HEK293 (cell line): ENCODE measurements around the gene ASXL1.

Source experiments
- CTCF ChIA-PET: fragments of 350-600 bp; formaldehyde crosslinking; extraction: SDS; loops from one replicate; lab custom pipeline; 2021; ENCODE audit warnings: antibody characterized with exemption; lab: Yijun Ruan, JAX
- POLR2A ChIA-PET: fragments of 300-600 bp; formaldehyde crosslinking; extraction: SDS; loops from one replicate; lab custom pipeline; 2020; ENCODE audit warnings: antibody characterized with exemption, inconsistent platforms; lab: Yijun Ruan, JAX
- H3K27ac ChIP-seq: fragments of 200-500 bp; sonication (Bioruptor generic); 2 replicates; pipeline ENCODE4 v1.5.1; 2014; ENCODE audit warnings: low read depth, low read length, control low read depth, inconsistent platforms; ENCODE audit errors: extremely low read depth
- H3K36me3 ChIP-seq, 2 experiments: fragments of 200-500 bp in 1 of 2; sonication (Bioruptor generic) in 1 of 2; 1 replicate in 1 of 2; 2 replicates in 1 of 2; pipeline ENCODE4 v1.5.1; 2014 to 2017; ENCODE audit warnings: inconsistent platforms in 2 of 2, low read length in 2 of 2; ENCODE audit not compliant: control insufficient read depth in 2 of 2, insufficient read depth in 1 of 2
- H3K4me1 ChIP-seq: fragments of 200-500 bp; sonication (Bioruptor generic); 2 replicates; pipeline ENCODE4 v1.5.1; 2014; ENCODE audit warnings: mild to moderate bottlenecking, low read length, inconsistent platforms; ENCODE audit not compliant: control insufficient read depth, insufficient read depth
- H3K4me3 ChIP-seq: 2 replicates; pipeline ENCODE4 v1.5.1; 2011; ENCODE audit warnings: low read depth, mild to moderate bottlenecking, control low read depth, low read length, moderate library complexity
- H3K9me3 ChIP-seq: fragments of 200-500 bp; sonication (Bioruptor generic); 2 replicates; pipeline ENCODE4 v1.5.1; 2014; ENCODE audit warnings: low read depth, low read length, inconsistent platforms; ENCODE audit not compliant: control insufficient read depth, insufficient read depth
- GLIS1 ChIP-seq: fragments of 450-650 bp; formaldehyde crosslinking; IDR thresholded peaks from 2 replicates; pipeline ENCODE4 v1.5.1; 2016; ENCODE audit warnings: missing biosample characterization, missing genetic modification characterization
- HOXD13 ChIP-seq: sonication (generic); formaldehyde crosslinking; IDR thresholded peaks from 2 replicates; pipeline ENCODE4 v1.8.0; 2022; ENCODE audit warnings: missing genetic modification reagents, borderline replicate concordance
- KLF16 ChIP-seq: fragments of 450-650 bp; formaldehyde crosslinking; IDR thresholded peaks from 2 replicates; pipeline ENCODE4 v1.5.1; 2017; ENCODE audit warnings: missing biosample characterization, missing genetic modification characterization
- SALL2 ChIP-seq: fragments of 450-650 bp; formaldehyde crosslinking; IDR thresholded peaks from 2 replicates; pipeline ENCODE4 v1.5.0; 2017; ENCODE audit warnings: missing biosample characterization, mild to moderate bottlenecking, missing genetic modification characterization, borderline replicate concordance
- SP7 ChIP-seq: fragments of 450-650 bp; formaldehyde crosslinking; IDR thresholded peaks from 2 replicates; pipeline ENCODE4 v1.5.1; 2016; ENCODE audit warnings: missing biosample characterization, missing genetic modification characterization
- WT1 ChIP-seq: fragments of 450-650 bp; formaldehyde crosslinking; IDR thresholded peaks from 2 replicates; pipeline ENCODE4 v1.5.1; 2016; ENCODE audit warnings: missing biosample characterization, missing genetic modification characterization
- ZBTB21 ChIP-seq: fragments of 450-650 bp; formaldehyde crosslinking; IDR thresholded peaks from 2 replicates; pipeline ENCODE4 v1.5.1; 2017; ENCODE audit warnings: missing biosample characterization, missing genetic modification characterization
- ZBTB6 ChIP-seq: fragments of 450-650 bp; formaldehyde crosslinking; IDR thresholded peaks from 2 replicates; pipeline ENCODE4 v1.5.1; 2017; ENCODE audit warnings: missing biosample characterization, missing genetic modification characterization
- ZFP37 ChIP-seq: fragments of 450-650 bp; formaldehyde crosslinking; IDR thresholded peaks from 2 replicates; pipeline ENCODE4 v1.5.1; 2016; ENCODE audit warnings: missing biosample characterization, missing genetic modification characterization
- ZFP41 ChIP-seq: fragments of 450-650 bp; formaldehyde crosslinking; IDR thresholded peaks from 2 replicates; pipeline ENCODE4 v1.5.1; 2016; ENCODE audit warnings: missing biosample characterization, missing genetic modification characterization, borderline replicate concordance
- ZNF121 ChIP-seq: fragments of 450-650 bp; formaldehyde crosslinking; IDR thresholded peaks from 2 replicates; pipeline ENCODE4 v1.5.1; 2016; ENCODE audit warnings: missing biosample characterization, missing genetic modification characterization
- ZNF169 ChIP-seq: fragments of 450-650 bp; formaldehyde crosslinking; IDR thresholded peaks from 2 replicates; pipeline ENCODE4 v1.5.1; 2016; ENCODE audit warnings: missing biosample characterization, missing genetic modification characterization
- ZNF18 ChIP-seq: fragments of 450-650 bp; formaldehyde crosslinking; IDR thresholded peaks from 2 replicates; pipeline ENCODE4 v1.5.1; 2016; ENCODE audit warnings: missing biosample characterization, missing genetic modification characterization
- ZNF221 ChIP-seq: fragments of 450-650 bp; formaldehyde crosslinking; IDR thresholded peaks from 2 replicates; pipeline ENCODE4 v1.5.1; 2017; ENCODE audit warnings: missing biosample characterization, missing genetic modification characterization, borderline replicate concordance
- ZNF23 ChIP-seq: fragments of 450-650 bp; formaldehyde crosslinking; IDR thresholded peaks from 2 replicates; pipeline ENCODE4 v1.5.1; 2016; ENCODE audit warnings: missing biosample characterization, missing genetic modification characterization, borderline replicate concordance
- ZNF302 ChIP-seq: fragments of 450-650 bp; formaldehyde crosslinking; IDR thresholded peaks from 2 replicates; pipeline ENCODE4 v1.5.1; 2016; ENCODE audit warnings: missing biosample characterization, missing genetic modification characterization, low read depth
- ZNF394 ChIP-seq: fragments of 450-650 bp; formaldehyde crosslinking; IDR thresholded peaks from 2 replicates; pipeline ENCODE4 v1.5.1; 2016; ENCODE audit warnings: missing biosample characterization, missing genetic modification characterization, mild to moderate bottlenecking, moderate library complexity, borderline replicate concordance
- ZNF449 ChIP-seq: fragments of 450-650 bp; formaldehyde crosslinking; IDR thresholded peaks from 2 replicates; pipeline ENCODE4 v1.5.1; 2017; ENCODE audit warnings: missing biosample characterization, mild to moderate bottlenecking, missing genetic modification characterization, moderate library complexity
- ZNF549 ChIP-seq: fragments of 450-650 bp; IDR thresholded peaks from 2 replicates; pipeline ENCODE4 v1.5.1; 2018; ENCODE audit warnings: missing biosample characterization, missing genetic modification characterization, mild to moderate bottlenecking, inconsistent platforms, moderate library complexity
- ZNF555 ChIP-seq: fragments of 450-650 bp; formaldehyde crosslinking; conservative IDR thresholded peaks from 2 replicates; pipeline ENCODE4 v1.5.1; 2017; ENCODE audit warnings: missing biosample characterization, mild to moderate bottlenecking, missing genetic modification characterization, inconsistent platforms
- ZNF623 ChIP-seq: fragments of 450-650 bp; formaldehyde crosslinking; IDR thresholded peaks from 2 replicates; pipeline ENCODE4 v1.5.1; 2016; ENCODE audit warnings: missing biosample characterization, missing genetic modification characterization
- ZNF629 ChIP-seq: fragments of 450-650 bp; formaldehyde crosslinking; IDR thresholded peaks from 2 replicates; pipeline ENCODE4 v1.5.1; 2017; ENCODE audit warnings: missing biosample characterization, missing genetic modification characterization
- ZNF692 ChIP-seq: fragments of 450-650 bp; formaldehyde crosslinking; IDR thresholded peaks from 2 replicates; pipeline ENCODE4 v1.5.1; 2016; ENCODE audit warnings: missing biosample characterization, missing genetic modification characterization
- ZNF776 ChIP-seq: fragments of 450-650 bp; formaldehyde crosslinking; IDR thresholded peaks from 2 replicates; pipeline ENCODE4 v1.5.0; 2017; ENCODE audit warnings: missing biosample characterization, missing genetic modification characterization, borderline replicate concordance

ASXL1 gene

GRCh38 chr20:32416206-32416605, 58.1 kb downstream of the ASXL1 start (continued):
- TF ChIP-seq ZNF692 (tag by site-specific recombination) = no peak
- no peak for TF ChIP-seq ZNF449
- no peak for TF ChIP-seq ZNF302 (tag by site-specific recombination)
- TF ChIP-seq ZFP37 (tag by site-specific recombination) = no peak
- TF ChIP-seq WT1 = no peak

DNA sequence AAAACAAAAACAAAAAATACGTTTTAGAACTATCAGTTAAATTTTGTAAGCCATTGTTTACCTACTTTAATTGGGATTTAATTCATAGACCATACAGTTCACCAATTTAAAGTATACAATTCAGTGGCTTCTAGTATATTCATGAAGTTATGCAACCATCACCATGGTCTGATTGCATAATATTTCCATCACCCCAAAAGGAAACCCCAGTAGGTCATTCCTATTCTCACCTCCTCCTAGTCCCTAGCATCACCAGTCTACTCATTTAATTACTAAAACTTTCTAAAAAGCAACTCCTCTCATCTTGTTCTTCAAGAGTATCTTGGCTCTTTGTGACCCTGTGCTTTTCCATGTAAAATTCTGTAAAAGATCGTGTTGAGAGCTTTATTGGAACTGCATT, 60.2 kb downstream of the ASXL1 start:
- CTCF ChIA-PET = no interaction called here
- peaks cover 4% of the 10 kb centered on the region for H3K4me1 ChIP-seq
- no peaks in the 10 kb centered on the region for H3K9me3 ChIP-seq
- TF ChIP-seq ZNF169 (tag by site-specific recombination) (no peak), ZBTB21 (tag by site-specific recombination) (no peak), ZNF394 (tag by site-specific recombination) (no peak), KLF16 (tag by site-specific recombination) (no peak), ZBTB6 (tag by site-specific recombination) (no peak), SP7 (tag by site-specific recombination) (no peak), ZNF555 (tag by site-specific recombination) (no peak), SALL2 (no peak)
- no peak overlapping the region for H3K4me3 ChIP-seq
- no peak overlapping the region for H3K27ac ChIP-seq
- POLR2A ChIA-PET = no interaction called here
- H3K36me3 ChIP-seq = no peaks in the 10 kb centered on the region; a peak in 1 of 3 replicates

DNA sequence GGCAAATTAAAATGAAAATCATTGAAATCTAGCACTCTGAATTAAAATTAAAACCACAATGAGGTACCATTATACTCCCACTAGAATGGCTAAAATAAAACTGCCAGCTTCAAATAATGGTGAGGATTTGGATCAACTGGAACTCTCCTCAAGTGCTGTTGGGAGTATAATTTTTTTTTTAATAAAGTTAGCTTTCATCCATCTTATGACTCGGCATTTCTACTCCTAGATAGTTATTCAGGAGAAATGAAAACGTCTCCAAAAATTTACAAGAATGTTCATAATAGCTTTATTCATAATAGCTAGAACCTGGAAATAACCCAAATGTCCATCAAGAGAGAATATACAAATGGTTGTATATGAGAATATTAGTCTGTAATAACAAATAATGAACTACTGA, 63.2 kb downstream of the ASXL1 start:
- Histone ChIP-seq H3K4me1 (no peaks in the 10 kb centered on the region), H3K9me3 (no peaks in the 10 kb centered on the region), H3K4me3 (no peak overlapping the region), H3K36me3 (peaks cover 0 to 3% of the 10 kb centered on the region in 2 experiments; a peak in 2 of 3 replicates), H3K27ac (no peak overlapping the region)
- POLR2A ChIA-PET = no interaction called here
- TF ChIP-seq ZNF629 (tag by site-specific recombination) (no peak), ZNF23 (no peak), ZNF692 (tag by site-specific recombination) (no peak), ZNF776 (no peak), ZNF221 (tag by site-specific recombination) (no peak), ZNF18 (tag by site-specific recombination) (no peak), ZNF549 (tag by site-specific recombination) (no peak), ZNF623 (tag by site-specific recombination) (no peak), ZFP41 (tag by site-specific recombination) (no peak), ZNF121 (tag by site-specific recombination) (no peak), HOXD13 (CRISPR knock-in tag) (no peak), GLIS1 (tag by site-specific recombination) (no peak)
- CTCF ChIA-PET = interaction anchor here (0.7 kb wide), 1 partner anchor 917 kb away, joined by 3 read pairs; no protein-coding TSS in a partner anchor
